ENCODE data around the gene ARMH3. TPM values are rescaled to one million over a fixed set of nuclear protein-coding genes. Genes with fewer than 3 reads are reported as not detected.

The ARMH3 gene
- polyA plus RNA-seq, 4 donors: 14.1 to 21.7 (median 18.1) TPM

- 90 to 98% (median 96%) methylated on average over 2 of the region's 2 CpGs for WGBS, 3 donors
- no peak for FAIRE-seq
- Histone ChIP-seq H3K27me3 (ENCODE audit: control insufficient read depth in 3 of 3, insufficient read depth in 3 of 3, low read length in 3 of 3) (no peaks in the 10 kb centered on the region), H3K4me1 (ENCODE audit: control insufficient read depth in 3 of 3, insufficient read depth in 2 of 3, low read depth in 1 of 3, low read length in 2 of 3) (no peaks in the 10 kb centered on the region), H3K36me3 (ENCODE audit: control insufficient read depth in 3 of 3, insufficient read depth in 2 of 3, low read depth in 1 of 3, low read length in 3 of 3) (peaks cover 0 to 10% (median 2%) of the 10 kb centered on the region in 3 donors), H3K27ac (ENCODE audit: low read depth in 1 of 3, low read length in 2 of 3) (no peak overlapping the region), H3K9me3 (ENCODE audit: control insufficient read depth in 2 of 2, insufficient read depth in 1 of 2, low read depth in 1 of 2, low read length in 1 of 2) (no peaks in the 10 kb centered on the region), H3K4me3 (ENCODE audit: low read depth in 1 of 3, low read length in 3 of 3) (no peak overlapping the region)
- DNase-seq: no peak
Observed at GRCh38 chr10:101935431-101935830, 120.5 kb downstream of the ARMH3 start.

- no peak overlapping the region for H3K27ac ChIP-seq (ENCODE audit: low read depth in 1 of 3, low read length in 2 of 3)
- H3K27me3 ChIP-seq (ENCODE audit: control insufficient read depth in 3 of 3, insufficient read depth in 3 of 3, low read length in 3 of 3): no peaks in the 10 kb centered on the region
- FAIRE-seq (no peak), DNase-seq (no peak)
- H3K9me3 ChIP-seq (ENCODE audit: control insufficient read depth in 2 of 2, insufficient read depth in 1 of 2, low read depth in 1 of 2, low read length in 1 of 2): no peaks in the 10 kb centered on the region
- H3K36me3 ChIP-seq (ENCODE audit: control insufficient read depth in 3 of 3, insufficient read depth in 2 of 3, low read depth in 1 of 3, low read length in 3 of 3): peaks cover 0 to 9% (median 2%) of the 10 kb centered on the region in 3 donors
- WGBS, 3 donors: 78 to 96% (median 93%) methylated on average over 3 of the region's 3 CpGs
- H3K4me1 ChIP-seq (ENCODE audit: control insufficient read depth in 3 of 3, insufficient read depth in 2 of 3, low read depth in 1 of 3, low read length in 2 of 3): no peaks in the 10 kb centered on the region
- H3K4me3 ChIP-seq (ENCODE audit: low read depth in 1 of 3, low read length in 3 of 3): no peak overlapping the region
Observed at GRCh38 chr10:101934686-101935305, 121.2 kb downstream of the ARMH3 start.

GRCh38 chr10:101933976-101934375 lies 122.0 kb downstream of the ARMH3 start:
- H3K4me3 ChIP-seq (ENCODE audit: low read depth in 1 of 3, low read length in 3 of 3): no peak overlapping the region
- WGBS, 3 donors: 92 to 97% (median 93%) methylated on average over 4 of the region's 4 CpGs
- FAIRE-seq: no peak
- DNase-seq: no peak
- H3K27ac ChIP-seq (ENCODE audit: low read depth in 1 of 3, low read length in 2 of 3): no peak overlapping the region
- no peaks in the 10 kb centered on the region for H3K9me3 ChIP-seq (ENCODE audit: control insufficient read depth in 2 of 2, insufficient read depth in 1 of 2, low read depth in 1 of 2, low read length in 1 of 2)
- peaks cover 0 to 5% (median 2%) of the 10 kb centered on the region in 3 donors for H3K36me3 ChIP-seq (ENCODE audit: control insufficient read depth in 3 of 3, insufficient read depth in 2 of 3, low read depth in 1 of 3, low read length in 3 of 3)
- no peaks in the 10 kb centered on the region for H3K4me1 ChIP-seq (ENCODE audit: control insufficient read depth in 3 of 3, insufficient read depth in 2 of 3, low read depth in 1 of 3, low read length in 2 of 3)
- H3K27me3 ChIP-seq (ENCODE audit: control insufficient read depth in 3 of 3, insufficient read depth in 3 of 3, low read length in 3 of 3): no peaks in the 10 kb centered on the region

- FAIRE-seq (no peak), DNase-seq (no peak)
- no peaks in the 10 kb centered on the region for H3K27me3 ChIP-seq (ENCODE audit: control insufficient read depth in 3 of 3, insufficient read depth in 3 of 3, low read length in 3 of 3)
- no peaks in the 10 kb centered on the region for H3K9me3 ChIP-seq (ENCODE audit: control insufficient read depth in 2 of 2, insufficient read depth in 1 of 2, low read depth in 1 of 2, low read length in 1 of 2)
- H3K4me3 ChIP-seq (ENCODE audit: low read depth in 1 of 3, low read length in 3 of 3): no peak overlapping the region
- no peaks in the 10 kb centered on the region for H3K4me1 ChIP-seq (ENCODE audit: control insufficient read depth in 3 of 3, insufficient read depth in 2 of 3, low read depth in 1 of 3, low read length in 2 of 3)
- H3K27ac ChIP-seq (ENCODE audit: low read depth in 1 of 3, low read length in 2 of 3): no peak overlapping the region
- 92 to 99% (median 98%) methylated on average over 4 of the region's 4 CpGs for WGBS, 3 donors
- H3K36me3 ChIP-seq (ENCODE audit: control insufficient read depth in 3 of 3, insufficient read depth in 2 of 3, low read depth in 1 of 3, low read length in 3 of 3): peaks cover 0 to 8% (median 3%) of the 10 kb centered on the region in 3 donors
Observed at GRCh38 chr10:101932183-101932582, 123.8 kb downstream of the ARMH3 start.

- Histone ChIP-seq H3K9me3 (ENCODE audit: control insufficient read depth in 2 of 2, insufficient read depth in 1 of 2, low read depth in 1 of 2, low read length in 1 of 2) (no peaks in the 10 kb centered on the region), H3K36me3 (ENCODE audit: control insufficient read depth in 3 of 3, insufficient read depth in 2 of 3, low read depth in 1 of 3, low read length in 3 of 3) (peaks cover 0 to 10% (median 0%) of the 10 kb centered on the region in 3 donors), H3K4me1 (ENCODE audit: control insufficient read depth in 3 of 3, insufficient read depth in 2 of 3, low read depth in 1 of 3, low read length in 2 of 3) (no peaks in the 10 kb centered on the region), H3K27ac (ENCODE audit: low read depth in 1 of 3, low read length in 2 of 3) (no peak overlapping the region), H3K27me3 (ENCODE audit: control insufficient read depth in 3 of 3, insufficient read depth in 3 of 3, low read length in 3 of 3) (no peaks in the 10 kb centered on the region), H3K4me3 (ENCODE audit: low read depth in 1 of 3, low read length in 3 of 3) (no peak overlapping the region)
- DNase-seq (no peak), FAIRE-seq (no peak)
- 94 to 99% (median 97%) methylated on average over 2 of the region's 2 CpGs for WGBS, 3 donors
Observed at GRCh38 chr10:101925027-101925426, 130.9 kb downstream of the ARMH3 start.

- Histone ChIP-seq H3K36me3 (ENCODE audit: control insufficient read depth in 3 of 3, insufficient read depth in 2 of 3, low read depth in 1 of 3, low read length in 3 of 3) (peaks cover 0 to 7% (median 0%) of the 10 kb centered on the region in 3 donors), H3K9me3 (ENCODE audit: control insufficient read depth in 2 of 2, insufficient read depth in 1 of 2, low read depth in 1 of 2, low read length in 1 of 2) (no peaks in the 10 kb centered on the region), H3K27me3 (ENCODE audit: control insufficient read depth in 3 of 3, insufficient read depth in 3 of 3, low read length in 3 of 3) (no peaks in the 10 kb centered on the region), H3K4me1 (ENCODE audit: control insufficient read depth in 3 of 3, insufficient read depth in 2 of 3, low read depth in 1 of 3, low read length in 2 of 3) (no peaks in the 10 kb centered on the region), H3K27ac (ENCODE audit: low read depth in 1 of 3, low read length in 2 of 3) (no peak overlapping the region), H3K4me3 (ENCODE audit: low read depth in 1 of 3, low read length in 3 of 3) (no peak overlapping the region)
- FAIRE-seq (no peak), DNase-seq (no peak)
Observed at GRCh38 chr10:101923256-101923655, 132.7 kb downstream of the ARMH3 start.

GRCh38 chr10:101922846-101923245 lies 133.1 kb downstream of the ARMH3 start:
- no peaks in the 10 kb centered on the region for H3K4me1 ChIP-seq (ENCODE audit: control insufficient read depth in 3 of 3, insufficient read depth in 2 of 3, low read depth in 1 of 3, low read length in 2 of 3)

GRCh38 chr10:101920546-101920945 lies 135.4 kb downstream of the ARMH3 start:
- H3K4me1 ChIP-seq (ENCODE audit: control insufficient read depth in 3 of 3, insufficient read depth in 2 of 3, low read depth in 1 of 3, low read length in 2 of 3): no peaks in the 10 kb centered on the region
- no peaks in the 10 kb centered on the region for H3K36me3 ChIP-seq (ENCODE audit: control insufficient read depth in 3 of 3, insufficient read depth in 2 of 3, low read depth in 1 of 3, low read length in 3 of 3)
- no peak overlapping the region for H3K27ac ChIP-seq (ENCODE audit: low read depth in 1 of 3, low read length in 2 of 3)
- H3K4me3 ChIP-seq (ENCODE audit: low read depth in 1 of 3, low read length in 3 of 3): no peak overlapping the region
- FAIRE-seq (no peak), DNase-seq (no peak)
- H3K27me3 ChIP-seq (ENCODE audit: control insufficient read depth in 3 of 3, insufficient read depth in 3 of 3, low read length in 3 of 3): no peaks in the 10 kb centered on the region
- no peaks in the 10 kb centered on the region for H3K9me3 ChIP-seq (ENCODE audit: control insufficient read depth in 2 of 2, insufficient read depth in 1 of 2, low read depth in 1 of 2, low read length in 1 of 2)

More at GRCh38 chr10:101922846-101923245, 133.1 kb downstream of the ARMH3 start:
- 87 to 91% (median 90%) methylated on average over 2 of the region's 2 CpGs for WGBS, 3 donors
- Histone ChIP-seq H3K36me3 (ENCODE audit: control insufficient read depth in 3 of 3, insufficient read depth in 2 of 3, low read depth in 1 of 3, low read length in 3 of 3) (peaks cover 0 to 6% (median 0%) of the 10 kb centered on the region in 3 donors), H3K4me3 (ENCODE audit: low read depth in 1 of 3, low read length in 3 of 3) (no peak overlapping the region), H3K9me3 (ENCODE audit: control insufficient read depth in 2 of 2, insufficient read depth in 1 of 2, low read depth in 1 of 2, low read length in 1 of 2) (no peaks in the 10 kb centered on the region), H3K27me3 (ENCODE audit: control insufficient read depth in 3 of 3, insufficient read depth in 3 of 3, low read length in 3 of 3) (no peaks in the 10 kb centered on the region), H3K27ac (ENCODE audit: low read depth in 1 of 3, low read length in 2 of 3) (no peak overlapping the region)
- DNase-seq (no peak), FAIRE-seq (no peak)
